Measurements from ENCODE around the gene TAS2R1.

TAS2R1 gene, protein sequence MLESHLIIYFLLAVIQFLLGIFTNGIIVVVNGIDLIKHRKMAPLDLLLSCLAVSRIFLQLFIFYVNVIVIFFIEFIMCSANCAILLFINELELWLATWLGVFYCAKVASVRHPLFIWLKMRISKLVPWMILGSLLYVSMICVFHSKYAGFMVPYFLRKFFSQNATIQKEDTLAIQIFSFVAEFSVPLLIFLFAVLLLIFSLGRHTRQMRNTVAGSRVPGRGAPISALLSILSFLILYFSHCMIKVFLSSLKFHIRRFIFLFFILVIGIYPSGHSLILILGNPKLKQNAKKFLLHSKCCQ

DNA sequence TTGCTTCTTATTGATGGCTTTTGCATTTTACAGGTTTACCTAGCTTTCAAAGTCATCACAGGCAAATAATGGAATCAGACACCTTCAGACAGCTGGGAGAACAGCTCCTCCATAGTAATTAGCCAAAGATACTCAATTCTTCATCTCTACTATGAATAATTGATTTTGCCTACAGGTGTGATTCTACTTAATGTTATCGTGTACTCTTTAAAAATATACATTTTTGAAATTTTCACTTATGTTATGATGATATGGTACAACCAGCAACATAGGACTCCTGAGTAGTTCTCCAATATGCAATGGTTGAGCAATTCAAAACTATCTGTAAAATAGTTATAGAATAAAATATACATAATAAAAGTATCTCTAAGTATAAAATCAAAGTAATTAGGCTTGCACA lies at the start of gene TAS2R1:
Gene TAS2R1, minus strand, starts transcription at position 101 of the 400 bp plus-strand sequence. CDS start 319 bp downstream, outside the sequence.
- no peak for DNase-seq

GRCh38 chr5:9670371-9670770 lies 40.2 kb upstream of the TAS2R1 start:
- DNase-seq, result no peak

- no peak for DNase-seq
These were observed 37.8 kb upstream of the TAS2R1 start for GRCh38 chr5:9667906-9668305.

DNA sequence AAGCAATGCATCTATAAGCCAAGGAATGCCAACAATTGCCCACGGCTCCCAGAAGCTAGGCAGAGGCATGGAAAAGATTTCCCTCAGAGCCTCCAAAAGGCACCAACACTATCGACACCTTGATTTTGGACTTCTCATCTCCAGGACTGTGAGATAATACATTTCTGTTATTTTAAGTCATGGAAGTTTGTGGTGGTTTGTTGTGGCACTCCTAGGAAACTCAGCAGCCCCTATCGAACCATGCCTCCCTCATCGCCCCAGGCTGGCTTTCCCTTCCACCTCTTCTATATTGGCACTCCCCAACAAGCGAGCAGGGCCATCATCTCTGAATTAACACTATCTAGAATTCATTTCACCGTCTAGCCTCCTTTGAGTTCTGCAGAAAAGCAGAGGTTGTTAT lies 33.7 kb upstream of the TAS2R1 start:
- no peak for DNase-seq

DNA sequence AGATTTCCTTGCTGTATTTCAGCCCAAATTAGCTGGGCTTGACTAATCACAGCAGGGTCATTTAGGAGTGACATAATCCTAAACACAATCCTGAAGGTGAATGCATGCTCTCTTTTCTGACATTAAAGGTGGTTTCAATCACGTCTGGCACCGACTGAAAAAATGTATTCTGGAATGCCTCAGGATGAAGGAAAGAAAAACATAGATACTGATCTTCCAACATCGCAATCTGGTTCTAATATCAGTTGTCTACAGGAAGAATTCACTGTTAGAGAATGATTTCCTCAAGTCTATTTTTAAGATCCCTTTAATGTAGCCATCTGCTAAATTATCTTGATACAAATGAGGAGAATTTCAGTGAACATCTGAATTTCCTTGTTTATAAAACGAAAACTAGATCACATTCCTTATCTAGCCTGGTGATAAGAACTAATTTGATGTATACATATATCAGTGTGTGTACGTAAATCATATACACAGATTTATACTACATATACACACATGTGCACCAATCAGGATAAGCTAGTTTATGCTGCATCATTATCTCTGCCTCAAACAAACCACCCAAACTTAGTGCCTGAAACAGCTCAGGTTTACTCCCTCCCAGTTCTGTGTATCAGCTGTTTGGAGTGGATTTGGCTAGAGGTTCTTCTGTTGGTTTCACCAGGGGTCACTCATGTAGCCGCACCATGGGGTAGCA lies 31.3 kb upstream of the TAS2R1 start:
- no peak for DNase-seq

- DNase-seq, result no peak
These were observed 28.6 kb upstream of the TAS2R1 start for GRCh38 chr5:9658706-9659105.

DNA sequence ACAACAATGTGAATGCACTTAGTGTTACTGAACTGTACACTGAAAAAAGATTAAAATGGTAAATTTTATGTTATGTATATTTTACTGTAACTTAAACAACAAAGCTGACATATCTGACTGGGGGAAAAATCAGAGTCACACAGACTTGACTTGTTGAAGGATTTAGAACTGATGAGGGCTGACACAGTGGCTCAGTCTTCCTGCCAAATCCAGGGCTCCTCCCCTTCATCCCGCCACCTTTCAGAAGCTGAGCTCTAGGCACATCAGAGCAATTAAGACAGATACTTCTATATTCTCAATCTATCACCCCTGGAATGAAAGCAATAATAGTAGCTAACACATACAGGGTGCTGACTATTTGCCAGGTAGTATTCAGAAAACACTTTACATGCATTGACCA lies 27.7 kb upstream of the TAS2R1 start:
- no peak for DNase-seq

DNA sequence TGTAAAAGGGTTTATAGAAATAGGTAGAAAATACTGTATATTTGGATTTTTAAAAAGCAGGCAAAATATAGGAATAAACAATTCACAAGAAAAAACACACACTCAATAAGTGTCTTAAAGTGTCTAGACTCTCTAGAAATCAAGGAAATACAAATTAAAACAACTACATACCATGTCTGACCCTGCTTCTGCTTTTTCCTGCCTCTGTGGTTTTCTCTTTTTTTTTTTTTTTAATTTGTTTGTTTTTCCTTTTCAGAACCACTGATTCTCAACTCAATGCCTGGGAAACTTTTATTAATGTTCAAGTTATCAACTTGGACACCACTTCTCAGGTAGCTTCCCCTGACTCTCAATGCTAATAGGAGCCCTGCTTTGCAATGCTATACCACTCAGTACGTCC lies 25.5 kb upstream of the TAS2R1 start:
- no peak for DNase-seq

GRCh38 chr5:9654886-9655285 lies 24.7 kb upstream of the TAS2R1 start:
- DNase-seq, result no peak

- peak; percentile 34 for DNase-seq
These were observed 23.7 kb upstream of the TAS2R1 start for GRCh38 chr5:9653811-9654210.

DNA sequence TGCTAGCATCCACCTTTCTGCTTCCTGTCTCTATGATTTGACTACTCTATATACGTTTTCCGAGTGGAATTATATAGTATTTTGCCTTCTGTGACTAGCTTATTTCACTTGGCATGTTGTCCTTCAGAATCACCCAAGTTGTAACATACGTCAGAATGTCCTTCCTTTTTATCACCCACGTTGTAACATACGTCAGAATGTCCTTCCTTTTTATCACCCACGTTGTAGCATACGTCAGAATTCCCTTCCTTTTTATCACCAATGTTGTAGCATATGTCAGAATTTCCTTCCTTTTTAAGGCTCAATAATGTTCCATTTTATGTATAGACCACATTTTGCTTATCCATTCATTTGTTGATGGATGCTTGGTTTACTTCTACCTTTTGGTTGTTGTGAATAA lies 22.9 kb upstream of the TAS2R1 start:
- DNase-seq, result no peak

DNA sequence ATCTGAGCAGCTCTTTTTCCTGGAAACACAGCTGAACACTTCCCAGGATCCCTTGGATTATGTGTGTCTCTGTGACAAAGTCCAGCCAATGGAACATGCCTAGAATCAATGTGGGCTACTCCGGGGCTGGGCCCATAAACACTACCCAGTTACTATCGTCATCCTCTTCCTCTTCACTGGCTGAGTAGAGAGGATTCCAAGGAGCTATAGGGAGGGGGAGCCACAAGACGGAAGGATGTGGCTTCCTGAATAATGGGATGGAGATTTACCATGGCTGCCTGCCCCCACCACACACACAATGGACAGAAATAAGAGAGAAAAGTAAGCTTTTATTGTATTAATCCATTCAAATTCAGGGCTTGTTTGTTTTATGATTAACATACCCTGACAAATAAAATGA lies 22.1 kb upstream of the TAS2R1 start:
- DNase-seq, result no peak

DNA sequence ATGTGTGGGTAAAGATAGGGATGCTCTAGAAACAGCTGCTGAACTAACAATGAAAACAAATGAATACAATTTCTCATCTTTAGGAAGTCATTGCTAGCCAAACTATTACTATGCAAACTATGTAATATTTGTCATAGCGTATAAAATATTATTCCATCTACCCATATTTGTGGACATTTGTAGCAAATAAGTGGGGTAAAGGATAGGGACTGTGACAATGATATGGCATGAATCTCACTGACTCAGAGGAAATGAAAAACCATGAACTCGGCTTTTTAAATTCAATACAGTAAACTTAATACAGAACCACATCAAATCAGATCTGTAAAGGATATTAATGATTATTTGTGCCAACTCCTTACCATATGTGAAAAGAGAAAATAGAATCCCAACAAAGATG lies 16.7 kb upstream of the TAS2R1 start:
- no peak for DNase-seq

DNA sequence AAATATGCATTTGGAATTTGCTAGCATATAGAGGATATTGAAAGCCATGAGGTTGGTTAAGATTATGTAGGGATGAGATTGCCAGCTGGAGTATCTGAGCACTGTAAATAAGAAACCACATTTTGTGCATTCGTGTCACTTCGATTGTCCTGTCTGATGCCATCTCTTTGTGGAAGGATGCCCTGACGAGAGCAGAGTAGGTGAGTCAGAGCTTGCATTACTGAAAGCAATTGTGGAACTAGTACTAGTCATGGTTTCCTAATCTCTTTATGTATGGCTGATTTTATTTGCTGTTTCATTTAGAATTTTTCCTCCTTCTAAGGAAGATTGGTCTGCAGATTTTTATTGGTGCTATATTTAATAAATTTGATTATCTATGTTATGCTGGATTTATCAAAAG lies 14.5 kb upstream of the TAS2R1 start:
- no peak for DNase-seq

DNA sequence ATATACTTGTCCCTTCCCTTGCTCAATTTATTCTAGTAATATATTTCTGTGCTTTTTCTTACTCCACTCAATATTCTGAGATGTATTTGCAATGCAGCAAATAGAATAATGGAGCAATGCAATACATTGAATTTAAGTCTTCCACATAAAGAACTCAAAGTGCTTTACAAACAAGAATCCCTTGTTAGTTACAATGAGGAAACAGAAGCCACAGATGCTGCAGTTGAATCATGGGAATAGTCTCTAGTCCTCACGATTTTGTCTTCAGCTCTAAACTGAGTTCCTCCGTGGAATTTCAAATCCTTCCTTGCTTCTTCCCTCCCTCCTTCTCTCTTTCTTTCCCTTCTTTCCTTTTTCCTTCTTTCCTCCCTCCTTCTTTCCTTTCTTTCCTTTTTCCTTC lies 12.5 kb upstream of the TAS2R1 start:
- DNase-seq, result no peak

- no peak for DNase-seq
These were observed 11.7 kb upstream of the TAS2R1 start for GRCh38 chr5:9641806-9642355.

DNA sequence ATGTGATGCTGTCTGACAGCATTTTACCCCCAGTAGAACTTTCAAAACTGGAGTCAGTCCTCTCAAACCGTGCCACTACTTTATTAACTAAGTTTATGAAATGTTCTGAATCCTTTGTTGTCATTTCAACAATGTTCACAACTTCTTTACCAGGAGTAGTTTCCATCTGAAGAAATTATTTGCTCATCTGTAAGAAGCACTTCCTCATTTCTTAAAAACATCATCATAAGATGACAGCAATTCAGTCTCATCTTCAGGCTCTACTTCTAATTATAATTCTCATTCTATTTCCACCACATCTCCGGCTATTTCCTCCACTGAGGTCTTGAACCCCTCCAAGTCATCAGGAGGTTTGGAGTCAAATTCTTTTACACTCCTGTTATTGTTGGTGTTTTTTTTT lies 2.3 kb upstream of the TAS2R1 start:
- no peak for DNase-seq

GRCh38 chr5:9627541-9627940 lies 2.6 kb downstream of the TAS2R1 start:
- DNase-seq, result no peak

GRCh38 chr5:9626955-9627354 lies 3.2 kb downstream of the TAS2R1 start:
- no peak for DNase-seq

DNA sequence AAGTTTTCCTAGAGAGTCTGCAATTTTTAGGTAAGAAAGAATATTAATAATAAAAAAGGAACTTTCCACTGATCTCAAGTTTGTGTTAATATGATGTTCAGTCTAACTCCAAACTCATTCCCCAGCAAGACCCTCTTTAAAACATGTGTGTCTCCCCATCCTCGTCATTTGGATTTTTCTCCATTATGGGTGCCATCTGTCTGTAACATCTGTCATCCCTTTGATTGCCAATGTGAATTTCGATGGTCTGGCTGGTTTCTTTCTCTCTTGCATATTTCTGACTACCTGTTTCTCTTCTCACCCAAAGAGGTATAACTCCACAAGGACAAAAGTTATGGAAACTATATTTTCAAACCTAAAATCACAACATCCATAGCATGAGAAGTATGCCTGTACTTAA lies 4.4 kb downstream of the TAS2R1 start:
- DNase-seq, result no peak

DNA sequence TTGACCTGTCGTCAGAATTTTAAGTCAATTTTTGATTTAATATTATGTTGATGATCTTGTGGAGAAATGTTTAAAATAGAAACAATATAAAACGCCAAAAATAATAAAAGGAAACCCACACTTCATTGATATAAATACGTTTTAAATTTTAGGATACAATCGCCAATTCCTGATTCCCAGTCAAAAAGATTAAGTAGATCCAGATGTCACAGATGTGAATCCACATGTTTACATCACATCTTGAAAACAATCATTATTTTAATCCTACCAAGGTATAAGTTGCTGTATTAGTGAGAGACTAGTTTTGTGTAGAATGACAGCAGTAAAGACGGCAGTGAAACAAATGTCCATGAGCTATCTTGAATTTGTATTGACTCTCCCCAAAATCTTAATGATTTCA lies 4.9 kb downstream of the TAS2R1 start:
- no peak for DNase-seq

GRCh38 chr5:9624196-9624947 lies 5.8 kb downstream of the TAS2R1 start:
- DNase-seq, result no peak

DNA sequence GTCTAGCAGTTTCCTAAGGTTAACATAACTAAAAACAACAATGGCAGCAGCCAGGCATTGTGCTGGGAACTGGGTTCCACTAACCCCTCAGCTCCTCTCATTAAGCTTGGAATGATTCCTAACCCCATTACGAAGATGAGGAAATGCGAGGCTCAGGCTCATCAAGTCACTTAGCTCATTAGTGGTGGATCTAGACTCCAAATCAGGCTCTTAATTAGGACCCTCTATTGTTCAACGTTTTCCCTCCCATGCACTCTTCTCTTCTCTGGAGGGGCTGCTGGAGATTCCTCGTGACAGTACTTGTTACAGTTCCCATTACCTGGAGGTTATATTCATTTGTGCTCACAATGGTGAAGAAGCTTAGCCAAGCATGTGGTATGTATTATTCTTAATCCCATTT lies 6.5 kb downstream of the TAS2R1 start:
- no peak for DNase-seq

- no peak for DNase-seq
These were observed 7.2 kb downstream of the TAS2R1 start for GRCh38 chr5:9622971-9623421.

All from DMS53 (cell line).